Activated CD8-positive, alpha-beta memory T cell treated with anti-CD3 and anti-CD28 coated beads, Interleukin-2, amount 50 U/mL, for 1 hour (primary cell): ENCODE results near the gene RPRML.
"Not testable (repeated sequence)": the region's sequence is repeated elsewhere in the genome, so short reads cannot be mapped to it uniquely, and the experiment has no call there.

ENCODE experiments used
- DNase-seq: peaks from one replicate; pipeline ENCODE4 v3.0.0-alpha.2; 2020; ENCODE audit errors: extremely low read depth

RPRML gene

DNA sequence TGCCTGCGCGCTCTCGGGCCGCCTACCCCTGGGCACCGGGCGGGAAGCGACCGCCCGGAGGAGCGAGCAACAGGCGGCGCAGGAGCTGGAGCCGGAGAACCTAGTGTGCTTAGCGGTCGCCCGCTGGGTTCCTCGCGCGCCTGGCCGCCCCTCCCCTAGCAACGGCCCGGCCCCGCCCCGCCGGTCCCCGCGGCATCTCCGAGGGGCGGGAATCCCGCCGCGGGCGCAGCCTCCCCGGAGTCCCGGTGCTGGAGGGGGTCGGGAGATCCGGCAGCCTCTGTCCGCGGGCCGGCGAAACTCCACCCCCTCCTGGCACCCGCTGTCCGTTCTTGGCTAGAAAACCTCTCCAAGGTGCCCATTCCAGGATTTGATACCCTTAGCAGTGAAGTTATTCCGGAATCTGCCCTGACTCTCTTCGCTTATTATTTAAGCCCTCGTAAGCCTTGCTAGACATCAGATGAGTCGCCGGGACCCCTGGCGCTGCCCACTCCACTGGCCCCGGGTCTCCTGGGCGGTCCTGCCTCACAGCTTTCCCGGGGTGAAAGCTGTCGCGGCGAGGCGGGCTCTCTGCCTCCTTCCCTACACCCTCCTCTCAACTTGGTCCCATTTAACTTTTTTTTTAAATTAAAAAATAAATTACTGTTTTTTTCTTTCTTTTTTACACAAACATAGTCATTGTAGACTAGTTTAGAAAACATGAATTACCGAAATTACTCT lies at the start of gene RPRML:
TSS of gene RPRML (minus strand) at position 107 of the 717 bp plus-strand sequence. CDS start 246 bp downstream, outside the sequence.
- DNase-seq = no peak

DNA sequence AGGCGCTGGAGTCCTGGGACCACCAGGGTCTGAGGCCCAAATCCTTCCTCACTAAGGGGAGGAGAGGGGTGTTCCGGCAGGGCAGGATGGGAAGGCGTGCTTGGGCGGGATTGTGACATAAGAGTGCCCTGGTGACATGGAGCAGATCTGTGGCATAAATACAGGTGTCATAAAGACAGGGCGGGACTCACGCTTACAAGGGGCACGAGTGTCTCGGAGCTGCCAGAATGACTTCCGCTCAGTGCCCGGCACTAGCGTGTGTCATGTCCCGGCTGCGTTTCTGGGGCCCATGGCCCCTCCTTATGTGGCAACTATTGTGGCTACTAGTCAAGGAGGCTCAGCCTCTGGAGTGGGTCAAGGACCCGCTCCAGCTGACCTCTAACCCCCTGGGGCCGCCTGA lies 37.9 kb upstream of the RPRML start:
- not testable (repeated sequence) for DNase-seq

DNA sequence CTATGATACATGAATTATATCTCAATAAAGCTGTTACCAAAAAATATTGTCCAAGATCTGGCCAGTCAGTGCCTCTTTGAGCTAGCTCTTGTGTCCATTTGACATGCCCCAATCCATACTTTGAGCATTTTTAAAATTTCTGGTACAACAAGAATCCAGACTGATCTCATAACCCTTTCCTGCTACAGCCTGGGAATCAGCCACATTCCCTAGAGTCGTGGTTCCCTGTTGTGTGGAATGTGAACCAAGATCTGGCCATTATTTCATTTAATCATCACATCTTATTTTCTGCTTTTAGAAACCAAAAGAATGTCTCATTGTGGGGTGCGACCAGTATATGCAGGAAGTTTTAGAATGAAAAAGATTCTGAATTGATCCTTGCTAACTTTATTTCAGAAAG lies 34.3 kb upstream of the RPRML start:
- no peak for DNase-seq

DNA sequence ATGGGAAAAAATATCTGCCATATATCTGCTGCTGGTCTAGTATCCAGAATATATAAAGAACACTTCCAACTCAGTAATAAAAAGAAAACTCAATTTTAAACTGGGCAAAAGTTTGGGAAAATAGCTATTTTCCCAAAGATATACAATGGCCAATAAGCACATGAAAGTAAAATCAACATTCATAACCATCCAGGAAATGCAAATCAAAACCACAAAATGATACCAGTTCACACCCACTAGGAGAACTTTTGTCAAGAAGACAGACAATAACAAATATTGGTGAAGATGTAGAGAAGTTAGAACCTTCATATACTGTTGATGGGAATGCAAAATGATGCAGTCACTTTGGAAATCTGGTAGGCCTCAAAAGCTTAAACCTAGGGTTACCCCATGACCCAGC lies 33.4 kb upstream of the RPRML start:
- no peak for DNase-seq

DNA sequence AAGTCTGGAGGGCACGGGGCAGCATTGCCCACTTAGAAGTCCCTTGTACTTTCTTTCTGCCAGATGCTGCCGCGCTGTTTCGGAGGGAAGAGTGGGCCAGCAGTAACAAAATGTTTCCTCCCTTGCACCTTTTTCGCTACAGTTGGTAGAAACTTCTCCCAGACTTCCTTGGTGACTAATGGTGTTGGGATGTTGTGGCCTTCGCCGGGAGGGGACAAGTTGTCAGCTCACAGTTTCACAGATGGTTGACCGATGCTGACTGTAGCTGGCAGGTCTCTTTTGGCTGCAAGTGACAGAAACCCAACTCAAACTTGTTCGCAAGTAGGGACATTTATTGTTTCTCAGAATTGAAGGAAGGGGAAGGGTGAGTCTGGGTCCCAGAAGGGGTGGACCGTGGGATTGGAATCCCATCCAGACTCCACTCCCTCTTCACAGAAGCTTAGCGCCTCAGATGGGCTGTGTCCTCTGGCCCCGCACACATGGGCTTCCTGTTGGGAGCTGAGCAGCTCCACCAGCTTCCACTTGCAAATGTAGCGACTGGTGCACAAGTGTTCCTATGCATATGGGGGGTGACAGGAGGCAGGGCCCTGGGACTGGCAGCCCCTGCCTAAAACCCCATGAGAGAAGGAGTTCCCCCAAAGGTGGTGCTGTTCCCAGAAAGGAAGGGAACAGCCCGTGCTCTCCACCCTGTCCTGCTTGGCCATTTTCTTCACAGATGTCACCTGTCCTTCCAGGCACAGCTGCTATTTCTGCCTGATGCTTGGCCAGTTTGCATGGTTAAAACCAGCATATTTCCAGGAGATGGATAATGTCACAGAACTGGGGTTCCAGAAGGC lies 30.9 kb upstream of the RPRML start:
- DNase-seq = no peak

DNA sequence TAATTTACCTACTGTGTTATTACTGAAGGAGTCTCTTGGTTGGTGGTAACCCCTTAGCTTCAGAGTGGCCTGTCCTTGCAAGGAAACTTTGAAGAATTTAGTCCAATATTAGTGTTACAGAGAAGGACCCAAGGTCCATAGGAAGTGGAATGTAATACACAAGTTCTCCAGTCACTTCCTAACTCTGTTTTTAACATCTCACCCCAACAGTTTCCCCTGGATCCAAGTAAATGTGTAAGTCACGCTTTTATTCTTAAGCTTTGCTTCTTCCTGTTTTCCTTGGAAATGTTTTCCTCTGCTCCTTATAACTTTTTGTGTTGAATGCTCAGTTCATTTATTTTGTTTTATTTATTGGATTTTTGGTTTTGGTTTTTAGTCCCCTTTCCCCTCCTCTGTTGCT lies 25.9 kb upstream of the RPRML start:
- no peak for DNase-seq

DNA sequence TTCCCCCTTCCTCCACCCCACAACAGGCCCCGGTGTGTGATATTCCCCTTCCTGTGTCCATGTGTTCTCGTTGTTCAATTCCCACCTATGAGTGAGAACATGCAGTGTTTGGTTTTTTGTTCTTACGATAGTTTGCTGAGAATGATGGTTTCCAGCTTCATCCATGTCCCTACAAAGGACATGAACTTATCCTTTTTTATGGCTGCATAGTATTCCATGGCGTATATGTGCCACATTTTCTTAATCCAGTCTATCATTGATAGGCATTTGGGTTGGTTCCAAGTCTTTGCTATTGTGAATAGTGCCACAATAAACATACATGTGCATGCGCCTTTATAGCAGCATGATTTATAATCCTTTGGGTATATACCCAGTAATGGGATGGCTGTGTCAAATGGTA lies 24.8 kb upstream of the RPRML start:
- not testable (repeated sequence) for DNase-seq

DNA sequence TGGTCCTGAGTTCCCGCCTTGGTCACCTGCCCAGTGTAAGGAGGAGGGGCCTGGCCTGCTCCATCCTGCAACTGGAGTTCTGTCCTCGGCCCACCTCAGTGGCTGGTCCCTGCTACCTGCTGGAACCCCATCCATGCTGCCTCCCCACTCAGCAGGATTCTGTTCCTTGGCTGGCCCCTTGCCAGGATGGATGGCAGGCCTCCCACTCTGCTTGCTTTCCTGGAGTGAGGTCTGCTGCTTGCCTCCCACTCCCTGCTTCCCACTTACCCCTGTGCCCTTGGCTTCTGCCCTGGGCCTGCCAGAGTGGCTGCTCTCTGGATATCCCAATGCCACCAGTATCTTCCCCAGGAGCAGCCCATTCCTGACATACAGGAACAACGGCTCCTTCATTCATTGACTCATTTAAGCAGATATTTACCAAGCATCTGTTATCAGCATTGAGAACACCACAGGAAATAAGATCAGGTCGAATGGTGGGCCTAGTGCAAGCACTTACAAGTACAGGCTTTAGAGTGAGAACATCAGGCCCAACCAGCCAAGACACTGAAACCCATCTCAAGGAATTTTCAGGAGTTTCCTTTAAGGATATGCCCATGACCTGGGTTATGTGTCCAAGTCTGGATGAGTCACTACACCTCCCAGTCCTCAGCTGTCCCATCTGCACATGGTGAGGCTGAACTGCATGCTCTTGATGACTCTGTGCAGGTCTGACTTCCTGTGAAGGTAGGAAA lies 17.0 kb upstream of the RPRML start:
- DNase-seq = no peak

DNA sequence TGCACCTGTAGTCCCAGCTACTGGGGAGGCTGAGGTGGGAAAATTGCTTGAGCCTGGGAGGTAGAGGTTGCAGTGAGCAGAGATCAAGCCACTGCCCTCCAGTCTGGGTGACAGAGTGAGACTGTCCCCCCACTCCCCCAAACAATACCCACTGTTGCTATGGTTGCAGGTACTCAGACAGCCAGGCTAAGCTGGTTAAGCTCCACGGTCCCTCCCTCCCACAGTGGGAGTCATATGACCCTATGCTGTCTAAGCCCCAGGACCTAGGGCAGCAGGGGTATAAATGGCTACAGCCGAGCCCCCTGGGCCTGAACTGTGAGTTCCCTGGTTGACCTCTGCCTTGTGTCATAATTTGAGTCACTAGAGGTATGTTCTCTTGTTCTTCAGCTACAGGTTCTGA lies 15.9 kb upstream of the RPRML start:
- no peak for DNase-seq

DNA sequence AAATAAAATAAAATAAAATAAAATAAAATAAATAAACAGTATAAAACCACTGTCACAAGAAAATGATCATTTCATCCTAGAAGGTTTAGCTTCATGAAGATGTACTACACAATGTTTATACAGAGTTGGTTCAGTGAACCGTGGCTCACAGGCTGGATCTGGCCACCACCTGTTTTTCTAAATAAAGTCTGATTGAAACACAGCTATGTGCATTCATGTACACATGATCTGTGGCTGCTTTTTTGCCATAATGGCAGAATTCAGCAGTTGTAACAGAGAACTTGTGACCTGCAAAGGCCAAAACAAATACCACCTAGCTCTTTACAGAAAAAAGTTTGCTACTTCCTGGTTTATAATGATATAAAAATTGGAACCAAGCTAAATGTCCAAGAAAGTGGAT lies 12.6 kb upstream of the RPRML start:
- DNase-seq = no peak

DNA sequence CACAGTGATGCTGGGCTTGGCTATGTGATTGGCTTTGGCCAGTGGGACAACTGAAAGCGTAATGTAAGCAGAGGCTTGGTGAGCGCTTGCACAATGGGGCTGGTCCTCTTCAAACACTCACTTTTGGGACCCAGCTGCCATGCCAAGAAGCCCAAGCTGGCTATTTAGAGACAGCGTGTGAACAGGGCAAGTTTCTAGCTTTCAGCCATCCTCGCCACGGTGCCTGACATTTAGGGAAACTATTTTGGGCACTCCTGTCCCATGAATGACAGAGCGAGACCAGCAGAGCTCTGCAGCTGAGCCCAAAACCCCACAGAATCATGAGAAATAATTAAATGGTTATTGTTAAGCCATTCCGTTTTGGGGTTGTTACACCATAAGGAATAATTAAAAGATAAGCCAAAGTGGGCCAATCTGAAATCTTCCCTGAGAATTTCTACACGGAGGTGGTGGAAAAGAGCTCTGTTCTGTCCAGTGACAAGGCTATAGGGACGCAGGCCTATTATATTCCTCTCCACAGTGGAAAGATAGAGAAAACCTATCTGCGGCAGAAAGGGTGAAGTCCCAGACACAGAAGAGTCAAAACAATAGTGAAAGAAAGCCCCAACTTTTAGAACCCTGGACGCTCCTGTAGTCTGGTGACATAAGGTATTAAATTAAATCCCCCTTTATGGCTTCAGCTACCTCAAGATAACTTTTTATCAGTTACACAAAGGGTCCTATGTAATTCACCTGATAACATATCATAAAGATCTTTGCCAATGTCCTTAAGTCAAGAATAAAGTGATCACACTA lies 10.8 kb upstream of the RPRML start:
- DNase-seq = no peak

DNA sequence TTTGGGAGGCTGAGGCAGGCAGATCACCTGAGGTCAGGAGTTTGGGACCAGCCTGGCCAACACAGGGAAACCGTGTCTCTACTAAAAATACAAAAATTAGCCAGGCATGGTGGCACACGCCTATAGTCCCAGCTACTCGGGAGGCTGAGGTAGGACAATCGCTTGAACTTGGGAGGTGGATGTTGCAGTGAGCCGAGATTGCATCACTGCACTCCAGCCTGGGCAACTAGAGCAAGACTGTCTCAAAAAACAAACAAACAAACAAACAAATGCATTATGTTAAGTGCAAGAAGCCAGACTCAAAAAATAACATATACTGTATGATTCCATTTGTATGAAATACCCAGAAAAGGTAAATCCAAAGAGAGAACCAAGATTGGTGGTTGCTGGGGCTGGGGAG lies 8.9 kb upstream of the RPRML start:
- DNase-seq = not testable (repeated sequence)

DNA sequence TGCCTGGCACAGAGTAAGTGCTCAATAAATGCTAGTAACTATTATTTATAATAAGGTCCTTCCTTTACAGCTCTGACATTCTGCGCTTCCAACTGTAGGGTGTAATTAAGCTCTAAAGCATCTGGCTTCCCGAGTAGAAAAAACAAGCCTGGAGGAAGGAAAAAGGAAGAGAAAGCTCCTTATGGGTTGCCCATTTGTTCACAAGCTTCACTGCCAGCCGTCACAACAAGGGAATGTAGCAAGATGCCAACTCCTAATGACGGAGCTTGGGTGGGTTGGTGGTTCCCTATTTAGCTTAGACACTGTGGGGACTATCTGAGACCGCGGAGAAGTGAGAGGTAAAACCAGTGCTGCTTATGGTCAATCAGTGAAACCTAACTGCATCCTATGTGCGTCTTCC lies 7.3 kb upstream of the RPRML start:
- DNase-seq = no peak

DNA sequence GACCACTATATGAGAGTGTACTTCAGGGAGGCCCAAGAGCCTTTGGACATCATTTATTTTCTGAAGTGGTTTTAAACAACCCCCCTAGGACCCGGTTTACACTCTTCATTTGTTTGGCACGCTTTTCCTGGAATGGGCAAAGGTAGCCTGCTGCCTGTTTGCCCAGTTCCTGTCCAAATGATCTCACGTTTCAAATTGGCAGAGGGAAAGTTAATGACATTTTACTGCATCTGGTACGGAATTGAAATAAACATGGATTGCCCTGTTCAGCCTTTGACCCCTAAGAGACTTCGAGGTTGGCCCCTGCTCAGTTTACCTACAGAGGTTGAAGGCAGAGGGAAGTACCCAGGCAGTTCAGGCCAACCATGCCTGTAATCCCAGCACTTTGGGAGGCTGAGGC lies 5.8 kb upstream of the RPRML start:
- DNase-seq = no peak

DNA sequence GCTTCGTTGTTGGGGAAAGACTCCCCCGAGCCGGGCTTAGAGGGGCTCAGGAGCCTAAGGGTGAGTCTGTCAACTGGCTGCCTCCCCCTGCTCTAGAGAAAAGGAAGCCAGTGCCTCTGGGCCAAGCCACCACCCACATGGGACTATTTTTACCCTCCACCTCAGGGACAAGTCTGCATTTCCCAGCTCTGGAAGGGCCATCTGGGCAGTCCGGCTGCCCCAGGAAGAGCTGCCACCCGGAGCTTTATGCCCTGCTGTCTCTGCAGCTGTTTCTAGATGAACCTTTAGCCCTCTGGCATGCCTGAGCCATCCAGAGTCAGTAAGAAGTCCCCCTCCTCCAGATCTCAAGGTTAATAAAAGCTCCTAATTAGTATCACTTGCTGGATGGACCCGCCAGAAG lies 5.3 kb upstream of the RPRML start:
- DNase-seq = no peak

DNA sequence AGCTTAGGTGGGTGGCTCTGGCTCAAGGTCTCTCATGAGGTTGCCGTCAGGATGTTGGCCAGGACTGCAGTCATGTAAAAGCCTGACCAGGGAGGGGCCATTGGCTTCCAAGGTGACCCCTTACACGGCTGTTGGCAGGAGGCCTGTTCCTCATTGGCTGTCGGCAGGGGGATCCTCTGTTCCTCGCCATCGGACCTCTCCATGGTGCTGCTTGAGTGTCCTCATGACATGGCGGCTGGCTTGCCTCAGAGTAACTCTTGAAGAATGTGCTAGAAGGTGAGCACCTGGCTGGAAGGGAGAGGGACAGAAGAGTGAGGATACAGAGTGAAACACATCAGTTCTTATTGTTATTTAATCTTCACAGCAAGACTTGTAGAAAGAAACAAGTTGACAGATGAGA lies 4.7 kb upstream of the RPRML start:
- no peak for DNase-seq

DNA sequence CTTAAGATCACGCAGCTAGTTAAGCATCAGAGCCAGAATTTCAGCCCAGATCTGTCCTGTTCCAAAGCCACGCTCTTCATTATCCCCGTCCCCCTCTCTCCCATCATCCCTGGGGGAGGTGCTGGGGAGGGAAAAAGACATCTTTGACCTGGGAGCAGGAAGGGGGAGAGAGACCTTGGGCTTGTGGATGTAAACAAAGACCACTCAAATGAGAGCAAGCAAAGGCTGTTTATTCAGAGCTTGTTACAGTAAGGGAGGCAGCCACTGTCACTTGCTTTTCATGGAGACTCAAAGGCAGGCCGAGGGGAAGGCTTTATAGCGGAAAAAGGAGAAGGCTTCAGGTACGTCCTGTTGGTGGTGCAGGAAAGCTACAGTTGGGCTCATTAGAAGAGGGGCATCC lies 3.5 kb upstream of the RPRML start:
- no peak for DNase-seq

DNA sequence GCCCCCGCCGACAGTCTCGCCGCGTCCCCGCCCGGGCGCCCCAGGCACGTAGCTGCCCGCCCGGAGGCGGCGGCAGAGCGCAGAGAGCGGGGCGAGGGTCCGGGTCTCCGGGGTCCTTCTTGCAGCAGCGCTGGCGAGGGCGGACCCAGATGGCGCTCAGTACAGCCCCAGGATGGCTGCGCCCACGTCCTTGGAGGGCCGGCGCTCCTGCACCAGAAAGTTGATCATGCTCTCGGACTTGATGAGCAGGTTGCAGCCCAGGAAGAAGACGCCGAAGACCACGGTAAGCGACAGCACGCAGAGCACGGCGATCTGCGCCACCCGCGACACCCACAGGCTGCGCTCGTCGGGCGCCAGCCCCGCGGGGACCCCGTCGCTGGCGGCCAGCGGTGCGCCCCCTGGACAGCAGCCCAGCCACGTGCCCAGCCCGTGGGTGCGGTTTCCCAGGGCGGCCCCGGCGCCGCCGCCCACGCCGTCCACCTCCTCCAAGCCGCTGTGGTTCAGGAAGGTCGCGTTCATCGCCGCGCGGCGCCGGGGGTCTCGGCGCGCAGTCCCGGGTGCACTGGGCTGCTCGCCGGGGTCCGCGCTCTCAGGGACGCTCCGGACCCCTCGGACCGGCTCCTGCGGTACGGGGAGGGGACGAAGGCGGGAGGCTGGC lies 435 bp downstream of the RPRML start:
- no peak for DNase-seq

DNA sequence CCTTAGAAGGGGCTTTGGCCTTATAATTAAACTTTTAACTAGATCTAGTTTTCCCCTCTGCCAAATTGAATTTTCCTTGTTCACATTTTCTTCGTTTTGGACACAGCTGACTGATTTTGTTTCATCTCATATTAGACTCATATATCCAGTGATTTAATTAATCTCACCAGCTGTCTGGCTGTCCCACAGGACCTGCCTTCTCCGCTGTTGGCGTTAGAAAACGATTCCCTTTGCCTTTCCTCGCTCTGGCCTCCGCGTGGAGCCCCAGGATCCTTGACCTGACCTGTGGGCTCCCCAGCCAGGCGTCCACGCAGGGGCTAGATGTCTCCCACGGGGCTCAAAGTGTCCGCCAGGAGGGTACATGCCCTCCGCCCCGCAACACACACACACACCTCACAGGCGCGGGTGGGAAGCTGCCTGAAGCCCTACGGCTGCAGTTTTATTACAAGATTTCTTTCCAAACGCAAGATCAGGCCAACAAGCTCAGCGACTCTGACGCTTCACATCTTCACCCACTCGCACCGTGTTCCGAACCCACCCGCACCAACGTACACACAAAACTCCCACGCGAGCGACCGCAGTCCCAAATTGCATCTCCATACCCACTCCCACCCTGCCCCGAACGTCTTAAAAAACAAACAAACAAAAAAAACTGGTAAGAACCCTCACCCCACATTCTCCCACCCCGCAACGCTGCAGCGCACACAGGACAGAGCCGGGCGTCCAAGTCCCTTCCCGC lies 1.1 kb downstream of the RPRML start:
- no peak for DNase-seq

DNA sequence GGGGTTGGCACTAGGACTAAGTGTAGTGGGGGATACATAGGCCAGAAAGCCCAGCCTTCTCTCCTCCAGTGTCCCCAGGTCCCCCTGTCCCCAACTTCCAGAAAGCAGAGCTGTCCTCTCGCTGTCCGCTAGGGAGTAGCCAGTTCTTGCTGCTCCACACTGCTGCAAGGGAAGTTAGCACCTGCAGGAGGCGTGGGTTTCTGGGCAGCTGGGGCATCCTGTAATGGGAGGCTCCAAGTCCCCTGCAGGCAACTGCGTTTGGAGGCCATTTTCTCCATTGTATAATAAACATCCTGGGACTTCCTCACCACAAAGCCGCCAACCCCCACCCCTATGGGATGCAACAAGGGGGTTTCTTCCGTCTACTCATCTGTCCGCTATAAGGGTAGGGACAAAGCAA lies 1.7 kb downstream of the RPRML start:
- no peak for DNase-seq
